HCT116 (cell line): Measurements from ENCODE around the gene RFC4. TPM values are rescaled to one million over a fixed set of nuclear protein-coding genes. Genes with fewer than 3 reads are reported as not detected.
"Not testable (repeated sequence)": the region's sequence is repeated elsewhere in the genome, so short reads cannot be mapped to it uniquely, and the experiment has no call there.

ENCODE experiments used
- ATAC-seq: fragments of 200-7000 bp; cut with Tn5 transposase; 2 replicates; pipeline ENCODE4 v1.9.1; 2020; ENCODE audit warnings: mild to moderate bottlenecking, moderate library complexity
- BruUV-seq: library from RNA; stranded (reverse); fragments of 400-500 nt; replicated peaks from 2 replicates; lab custom pipeline; 2021; lab: Mats Ljungman, UMichigan
- CTCF ChIA-PET: fragments of 300-600 bp; sonication (Branson Sonifier 250); formaldehyde crosslinking; loops from one replicate; lab custom pipeline; 2021; ENCODE audit warnings: antibody characterized with exemption; lab: Charles Lee
- POLR2A ChIA-PET: fragments of 300-600, 350-600 bp; sonication (Branson Sonifier 250); formaldehyde crosslinking; loops from one replicate; lab custom pipeline; 2021; ENCODE audit warnings: antibody characterized with exemption; lab: Charles Lee
- RAD21 ChIA-PET, 2 experiments: fragments of 300-600 bp; sonication (Branson Sonifier 250); formaldehyde crosslinking; loops; one replicate each; lab custom pipeline; 2023; ENCODE audit warnings: low total read pairs in 2 of 2; ENCODE audit not compliant: uncharacterized antibody in 2 of 2, unreplicated experiment in 2 of 2, low non-redundant PET in 1 of 2; lab: Charles Lee
- DNase-seq: peaks from one replicate; pipeline ENCODE4 v3.0.0-alpha.2; 2010; ENCODE audit warnings: low read depth, low spot score
- H2AFZ ChIP-seq: fragments of 200-600 bp; shearing (Covaris generic), sonication (generic); 2 replicates; pipeline ENCODE4 v1.6.1; 2017; ENCODE audit warnings: low read depth, mixed run types, mixed read lengths, antibody characterized with exemption, low read length; ENCODE audit not compliant: poor library complexity, severe bottlenecking
- H3K27ac ChIP-seq: 2 replicates; pipeline ENCODE4 v1.5.1; 2012; ENCODE audit warnings: low read depth, low read length
- H3K27me3 ChIP-seq: fragments of 200-600 bp; sonication (generic); 2 replicates; pipeline ENCODE4 v1.6.1; 2016; ENCODE audit warnings: mixed run types, low read length, mixed read lengths; ENCODE audit not compliant: insufficient read depth
- H3K36me3 ChIP-seq, 2 experiments: fragments of 200-500 bp in 1 of 2; fragments of 200-600 bp in 1 of 2; sonication (Bioruptor generic) in 1 of 2; sonication (generic) in 1 of 2; 2 replicates each; pipeline versions ENCODE4 v1.5.1 to v1.6.1; 2014 to 2016; ENCODE audit warnings: low read length in 2 of 2, inconsistent platforms in 1 of 2, mixed read lengths in 1 of 2, mixed run types in 1 of 2; ENCODE audit not compliant: insufficient read depth in 2 of 2, control insufficient read depth in 1 of 2
- H3K4me1 ChIP-seq, 2 experiments: fragments of 200-600 bp in 1 of 2; sonication (generic) in 1 of 2; 2 replicates each; pipeline versions ENCODE4 v1.5.1 to v1.6.1; 2012 to 2017; ENCODE audit warnings: low read length in 2 of 2, inconsistent platforms in 1 of 2, mild to moderate bottlenecking in 1 of 2, mixed read lengths in 1 of 2, mixed run types in 1 of 2, moderate library complexity in 1 of 2; ENCODE audit not compliant: insufficient read depth in 2 of 2, control insufficient read depth in 1 of 2
- H3K4me2 ChIP-seq: fragments of 200-600 bp; sonication (generic); 2 replicates; pipeline ENCODE4 v1.6.1; 2017; ENCODE audit warnings: mixed run types, low read length, mixed read lengths
- H3K4me3 ChIP-seq, 2 experiments: fragments of 200-600 bp in 1 of 2; sonication (generic) in 1 of 2; replicated peaks in 1 of 2; 2 replicates each; pipeline ENCODE4 v1.5.1; 2011 to 2016; ENCODE audit warnings: low read length in 2 of 2, control low read depth in 1 of 2, low read depth in 1 of 2, mild to moderate bottlenecking in 1 of 2, mixed read lengths in 1 of 2, mixed run types in 1 of 2
- H3K79me2 ChIP-seq: fragments of 200-600 bp; sonication (generic); 2 replicates; pipeline ENCODE4 v1.6.1; 2017; ENCODE audit warnings: mild to moderate bottlenecking, mixed run types, low read length, moderate library complexity, mixed read lengths; ENCODE audit not compliant: insufficient read depth
- H3K9ac ChIP-seq: fragments of 200-600 bp; sonication (generic); 2 replicates; pipeline ENCODE4 v1.6.1; 2016; ENCODE audit warnings: low read length, mixed read lengths
- H3K9me2 ChIP-seq: fragments of 200-600 bp; sonication (generic), shearing (Covaris generic); 2 replicates; pipeline ENCODE4 v1.6.1; 2017; ENCODE audit warnings: mixed run types, mild to moderate bottlenecking, moderate library complexity; ENCODE audit not compliant: insufficient read depth
- H3K9me3 ChIP-seq, 2 experiments: fragments of 200-500 bp in 1 of 2; fragments of 200-600 bp in 1 of 2; sonication (Bioruptor generic) in 1 of 2; sonication (generic) in 1 of 2; 2 replicates each; pipeline ENCODE4 v1.6.1; 2014 to 2017; ENCODE audit warnings: low read length in 2 of 2, mixed read lengths in 2 of 2, inconsistent platforms in 1 of 2, low read depth in 1 of 2, mild to moderate bottlenecking in 1 of 2, mixed run types in 1 of 2, moderate library complexity in 1 of 2; ENCODE audit not compliant: control insufficient read depth in 1 of 2, insufficient read depth in 1 of 2
- H4K20me1 ChIP-seq: fragments of 200-600 bp; sonication (generic), shearing (Covaris generic); 2 replicates; pipeline ENCODE4 v1.6.1; 2017; ENCODE audit warnings: mixed run types, mild to moderate bottlenecking, moderate library complexity; ENCODE audit not compliant: insufficient read depth
- CBX3 ChIP-seq: IDR thresholded peaks from 2 replicates; pipeline ENCODE4 v1.6.1; 2012; ENCODE audit warnings: low read depth
- EZH2 ChIP-seq: fragments of 200-600 bp; sonication (generic); IDR thresholded peaks from 2 replicates; pipeline ENCODE4 v1.6.1; 2017; ENCODE audit warnings: antibody characterized with exemption, mixed run types
- FOSL1 ChIP-seq: IDR thresholded peaks from 2 replicates; pipeline ENCODE4 v1.6.1; 2012; ENCODE audit warnings: low read depth
- JUND ChIP-seq: IDR thresholded peaks from 2 replicates; pipeline ENCODE4 v1.6.1; 2012
- POLR2AphosphoS5 ChIP-seq: IDR thresholded peaks from 2 replicates; pipeline ENCODE4 v1.6.1; 2011; ENCODE audit warnings: mild to moderate bottlenecking, low read depth, low read length, moderate library complexity
- REST ChIP-seq: IDR thresholded peaks from 2 replicates; pipeline ENCODE4 v1.6.1; 2012; ENCODE audit warnings: low read depth
- SP1 ChIP-seq: IDR thresholded peaks from 2 replicates; pipeline ENCODE4 v1.6.1; 2012; ENCODE audit warnings: low read depth
- SRF ChIP-seq: IDR thresholded peaks from 2 replicates; pipeline ENCODE4 v1.6.1; 2012; ENCODE audit warnings: low read depth
- YY1 ChIP-seq: IDR thresholded peaks from 2 replicates; pipeline ENCODE4 v1.6.1; 2011; ENCODE audit warnings: low read length, low read depth, moderate library complexity, mild to moderate bottlenecking; ENCODE audit not compliant: insufficient replicate concordance; ENCODE audit errors: extremely low read depth
- ZFX ChIP-seq: fragments of 450-650 bp; IDR thresholded peaks from 2 replicates; pipeline ENCODE4 v1.6.1; 2017
- intact Hi-C: fragments of 100-400 bp; cut with micrococcal nuclease; formaldehyde crosslinking; loops from 2 replicates; pipeline ENCODE4 v1.10.0; 2022
- total RNA-seq: library from RNA; stranded (reverse); gene quantifications from one replicate; pipeline ENCODE4 v1.2.1, GENCODE V29; 2021; ENCODE audit not compliant: unreplicated experiment

Gene RFC4
- total RNA-seq, 1 experiment from 2014 or later: 86.2 TPM

GRCh38 chr3:186807231-186807630, 949 bp upstream of the RFC4 start (continued):
- TF ChIP-seq POLR2AphosphoS5 (no peak), FOSL1 (no peak)

DNA sequence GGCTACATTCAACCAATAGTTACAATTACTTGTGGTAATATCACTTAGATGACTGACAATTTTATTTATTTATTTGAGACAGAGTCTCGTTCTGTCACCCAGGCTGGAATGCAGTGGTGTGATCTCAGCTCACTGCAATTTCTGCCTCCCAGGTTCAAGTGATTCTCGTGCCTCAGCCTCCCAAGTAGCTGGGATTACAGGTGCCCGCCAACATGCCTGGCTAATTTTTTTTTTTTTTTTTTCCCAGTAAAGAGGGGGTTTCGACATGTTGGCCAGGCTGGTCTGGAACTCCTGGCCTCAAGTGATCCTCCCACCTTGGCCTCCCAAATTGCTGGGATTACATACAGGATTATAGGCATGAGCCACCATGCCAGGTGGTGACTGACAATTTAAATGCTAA, 2.8 kb downstream of the RFC4 start:
- RAD21 ChIA-PET, DNase-seq, ATAC-seq, H3K27me3 ChIP-seq, H3K27ac ChIP-seq, H3K9me2 ChIP-seq, H3K4me3 ChIP-seq, intact Hi-C loops, H4K20me1 ChIP-seq, H3K4me2 ChIP-seq, POLR2A ChIA-PET, H3K9ac ChIP-seq, CTCF ChIA-PET, H2AFZ ChIP-seq, H3K9me3 ChIP-seq, BruUV-seq: not testable (repeated sequence)
- H3K4me1 ChIP-seq: peaks cover 11 to 21% of the 10 kb centered on the region in 2 experiments; a peak in 3 of 4 replicates
- peaks cover 25 to 51% of the 10 kb centered on the region in 2 experiments for H3K36me3 ChIP-seq
- peaks cover 65% of the 10 kb centered on the region for H3K79me2 ChIP-seq

DNA sequence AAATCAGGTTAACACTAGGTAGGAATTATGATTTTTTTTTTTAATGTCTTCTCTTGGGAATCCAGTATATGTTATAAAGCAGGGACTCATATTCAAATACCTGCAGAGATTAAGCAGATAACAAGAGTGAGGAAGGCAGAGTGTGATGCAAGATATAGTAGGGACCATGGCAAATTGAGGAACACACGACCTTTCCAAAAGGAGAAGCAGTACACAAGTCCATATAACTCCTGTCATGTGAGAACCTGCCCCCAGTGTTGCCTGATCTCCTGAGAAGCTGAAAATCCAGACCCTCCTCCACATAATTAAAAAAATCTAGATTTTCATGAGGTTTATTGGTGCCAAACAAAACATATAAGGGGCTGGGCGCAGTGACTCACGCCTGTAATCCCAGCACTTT, 3.6 kb downstream of the RFC4 start:
- ChIA-PET POLR2A (no interaction called here), RAD21 (no interaction called here), CTCF (no interaction called here)
- ATAC-seq (no peak), DNase-seq (no peak)
- no peak overlapping the region for H3K4me2 ChIP-seq
- H3K79me2 ChIP-seq: peaks cover 72% of the 10 kb centered on the region
- TF ChIP-seq YY1 (no peak), SP1 (no peak), EZH2 (no peak), SRF (no peak), JUND (no peak), POLR2AphosphoS5 (no peak), REST (no peak), ZFX (no peak), CBX3 (no peak), FOSL1 (no peak)
- intact Hi-C loops: no loop called here
- H3K4me3 ChIP-seq: no peak overlapping the region
- no peak overlapping the region for H2AFZ ChIP-seq
- H4K20me1 ChIP-seq: peaks cover 4% of the 10 kb centered on the region; the same call in 1 of the 2 replicates
- H3K36me3 ChIP-seq: peaks cover 32 to 58% of the 10 kb centered on the region in 2 experiments
- no peak overlapping the region for H3K27ac ChIP-seq
- no peaks in the 10 kb centered on the region for H3K27me3 ChIP-seq
- H3K4me1 ChIP-seq: peaks cover 11 to 21% of the 10 kb centered on the region in 2 experiments; a peak in 3 of 4 replicates
- H3K9me3 ChIP-seq: no peaks in the 10 kb centered on the region
- no peak overlapping the region for H3K9ac ChIP-seq
- BruUV-seq: no TSS peak
- H3K9me2 ChIP-seq: no peaks in the 10 kb centered on the region
